Inflammatory macrophage treated with lipopolysaccharide for 4 hours (primary cell): ENCODE measurements around the gene CERS3.

Experiments
- DNase-seq: peaks from one replicate; pipeline ENCODE4 v3.0.0-alpha.2; 2020

CERS3 gene

DNA sequence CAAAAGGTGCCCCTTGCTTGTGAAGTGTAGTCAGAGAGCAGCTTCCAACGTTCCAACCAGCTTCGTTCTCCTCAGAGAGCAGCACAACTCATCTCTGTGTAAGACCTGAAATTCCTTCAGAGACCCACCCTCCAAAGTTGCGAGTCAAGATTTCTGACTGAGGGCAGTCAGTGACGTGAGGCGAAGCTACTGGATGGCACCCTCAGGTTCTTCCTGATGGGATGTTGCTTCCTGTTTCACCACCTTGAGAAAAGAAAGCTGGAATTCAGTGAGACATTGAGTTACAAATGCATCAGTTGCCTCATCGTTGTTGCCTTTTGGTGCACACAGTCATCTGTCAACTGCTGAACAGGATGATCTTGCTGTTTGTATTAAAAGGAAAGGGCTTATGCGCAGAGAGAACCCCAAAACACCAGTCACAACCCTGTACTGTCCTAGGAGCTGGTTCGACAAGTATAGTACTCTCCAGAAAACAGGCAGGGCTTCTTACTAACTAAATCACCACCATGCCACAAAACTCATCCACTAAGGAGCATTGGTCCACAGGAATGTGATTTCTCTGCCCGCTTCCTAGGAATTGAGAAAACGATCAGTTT, at the start of gene CERS3:
TSS of gene CERS3 (minus strand) at position 118 of the 596 bp plus-strand sequence. CDS start 27,101 bp downstream, outside the sequence.
- no peak for DNase-seq

- no peak for DNase-seq
Observed at GRCh38 chr15:100573526-100573925, 44.8 kb upstream of the CERS3 start.

- DNase-seq = peak; percentile 61
Observed at GRCh38 chr15:100572362-100572983, 43.7 kb upstream of the CERS3 start.

GRCh38 chr15:100571592-100572167, 42.9 kb upstream of the CERS3 start:
- no peak for DNase-seq

- DNase-seq = no peak
Observed at GRCh38 chr15:100570735-100571313, 42.1 kb upstream of the CERS3 start.

DNA sequence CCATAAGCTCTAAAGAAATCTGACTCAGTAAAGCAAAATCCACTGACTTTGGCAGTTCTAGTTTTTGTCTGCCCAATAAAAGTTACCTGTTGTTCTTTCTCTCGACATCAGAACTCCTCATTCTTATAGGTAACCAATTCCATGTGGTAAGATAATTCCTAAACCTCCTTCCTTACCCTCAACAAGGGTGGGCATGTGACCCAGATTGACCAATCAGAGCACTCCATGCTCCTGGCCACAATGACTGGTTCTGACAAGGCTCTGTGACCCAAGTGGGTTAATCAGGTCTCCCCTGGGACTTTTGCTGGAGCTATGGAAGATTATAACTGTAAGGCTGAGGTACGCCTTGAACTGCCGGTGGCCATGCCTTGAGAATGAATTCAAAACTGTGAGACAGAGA, 41.5 kb upstream of the CERS3 start:
- no peak for DNase-seq

DNA sequence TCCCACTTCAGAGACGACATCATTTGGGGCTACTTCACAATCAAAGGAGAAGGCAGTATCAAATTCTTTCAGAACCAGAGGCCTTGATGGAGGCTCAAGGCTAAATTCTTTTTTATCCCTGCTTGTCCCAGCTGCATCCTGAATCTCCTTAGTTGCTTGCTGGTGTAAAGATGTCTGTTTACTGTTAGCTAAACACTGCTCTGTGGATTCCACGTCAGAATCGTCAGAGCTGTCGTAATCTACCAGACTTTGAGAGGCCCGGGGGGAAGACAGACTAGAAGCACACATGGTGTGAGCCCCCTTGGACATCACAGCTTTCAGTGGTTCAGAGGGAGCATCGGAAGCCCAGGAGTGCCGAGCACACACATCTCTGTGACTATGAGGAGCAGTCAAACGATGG, 40.6 kb upstream of the CERS3 start:
- no peak for DNase-seq

- no peak for DNase-seq
Observed at GRCh38 chr15:100566850-100567628, 38.3 kb upstream of the CERS3 start.

GRCh38 chr15:100565591-100565990, 36.8 kb upstream of the CERS3 start:
- DNase-seq = no peak

GRCh38 chr15:100560323-100560722, 31.6 kb upstream of the CERS3 start:
- peak; percentile 56 for DNase-seq

GRCh38 chr15:100559330-100559729, 30.6 kb upstream of the CERS3 start:
- peak; percentile 84 for DNase-seq

DNA sequence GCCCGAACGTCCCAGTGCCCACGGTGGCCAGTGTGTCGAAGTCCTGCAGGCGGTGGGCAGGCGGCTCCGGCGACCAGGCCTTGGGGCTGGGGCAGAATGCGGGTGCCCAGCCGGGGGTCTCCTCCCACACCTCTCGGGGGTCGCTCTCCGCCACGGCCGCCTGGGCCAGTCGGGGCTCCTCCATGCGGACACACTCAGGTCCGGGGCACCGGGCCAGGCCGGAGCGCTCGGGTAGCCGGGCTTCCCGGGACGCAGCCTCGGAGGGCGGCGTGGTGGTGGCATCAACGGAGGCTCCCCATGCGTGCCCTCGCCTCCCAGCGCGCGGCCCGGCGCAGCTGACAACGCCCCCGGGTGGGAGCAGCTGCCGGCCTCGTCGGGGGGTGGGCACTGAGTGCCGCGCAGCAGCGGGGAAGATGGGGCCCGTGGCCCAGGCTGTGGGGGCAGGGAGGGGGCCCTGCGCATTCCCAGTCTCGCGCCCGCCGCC, 30.1 kb upstream of the CERS3 start:
- no peak for DNase-seq

DNA sequence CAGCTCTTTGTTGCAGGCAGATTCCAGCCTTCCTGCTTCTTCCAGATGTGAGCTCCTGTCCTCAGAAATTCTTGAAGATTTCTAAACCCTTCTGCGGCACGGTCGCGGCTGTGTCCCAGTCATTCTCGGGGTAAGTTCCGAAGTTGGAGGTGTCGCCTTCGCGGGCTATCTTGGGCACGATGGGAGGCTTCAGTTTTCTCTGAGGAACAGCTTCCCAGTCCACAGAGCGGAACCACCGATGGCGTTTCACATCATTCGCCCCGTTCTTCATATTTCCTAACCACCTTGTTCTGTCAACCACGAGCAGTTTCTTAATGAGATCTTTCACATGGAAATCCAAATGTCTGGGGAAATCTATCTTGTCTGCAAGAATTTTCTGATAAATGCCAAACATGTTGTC, 24.7 kb upstream of the CERS3 start:
- DNase-seq = no peak

GRCh38 chr15:100547961-100548360, 19.2 kb upstream of the CERS3 start:
- DNase-seq = no peak

DNA sequence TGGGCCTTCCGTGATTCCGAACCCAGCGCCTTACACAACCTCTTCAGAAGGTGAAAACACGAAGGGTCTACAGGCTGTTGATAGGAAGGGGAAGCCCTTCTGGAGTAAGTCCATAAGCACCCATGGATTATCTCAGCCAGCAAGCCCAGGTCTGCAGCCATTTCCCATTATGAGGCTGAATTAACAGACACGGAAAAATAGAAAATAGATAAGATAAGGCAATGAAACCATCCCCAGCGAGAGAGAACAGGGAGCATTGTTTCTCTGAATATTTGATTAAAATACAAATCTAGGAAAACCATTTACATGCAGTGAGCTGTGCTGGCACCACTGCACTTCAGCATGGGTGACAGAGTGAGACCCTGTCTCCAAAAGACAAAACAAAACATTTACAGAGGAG, 16.2 kb upstream of the CERS3 start:
- DNase-seq = no peak

GRCh38 chr15:100544338-100544841, 15.6 kb upstream of the CERS3 start:
- no peak for DNase-seq

GRCh38 chr15:100542290-100542689, 13.5 kb upstream of the CERS3 start:
- no peak for DNase-seq

DNA sequence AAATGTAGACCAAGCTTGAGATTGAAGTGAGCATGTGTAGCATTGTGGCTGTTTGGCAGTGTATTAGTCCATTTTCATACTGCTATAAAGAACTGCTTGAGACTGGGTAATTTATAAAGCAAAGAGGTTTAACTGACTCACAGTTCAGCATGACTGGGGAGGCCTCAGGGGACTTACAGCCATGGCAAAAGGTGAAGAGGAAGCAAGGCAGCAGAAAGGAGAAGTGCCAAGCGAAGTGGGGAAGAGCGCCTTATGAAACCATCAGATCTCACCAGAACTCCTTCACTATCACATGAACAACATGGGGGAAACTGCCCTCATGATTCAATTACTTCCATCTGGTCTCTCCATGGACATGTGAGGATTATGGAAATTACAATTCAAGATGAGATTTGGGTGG, 8.6 kb upstream of the CERS3 start:
- DNase-seq = peak; percentile 92

GRCh38 chr15:100536733-100537132, 8.0 kb upstream of the CERS3 start:
- peak; percentile 30 for DNase-seq

DNA sequence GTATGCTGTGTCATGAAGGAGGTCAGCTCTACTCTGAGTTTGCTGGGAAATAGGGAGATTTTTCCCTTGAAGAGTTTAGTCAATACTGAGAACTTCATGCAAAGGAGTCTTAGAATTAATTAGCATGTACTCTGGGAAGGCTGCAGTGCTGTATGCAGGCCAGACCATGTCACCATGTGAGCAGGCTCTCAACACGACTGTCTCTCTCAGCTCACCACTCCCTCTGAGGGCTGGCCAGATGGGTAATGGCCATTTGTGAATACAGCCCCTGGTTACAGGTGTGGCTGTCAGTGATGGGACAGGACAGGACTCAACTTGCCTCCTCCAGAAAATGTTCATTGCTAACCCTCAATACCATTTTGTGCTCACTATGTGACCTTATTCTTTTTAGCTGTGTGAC, 5.1 kb upstream of the CERS3 start:
- no peak for DNase-seq

- no peak for DNase-seq
Observed at GRCh38 chr15:100531823-100532327, 3.1 kb upstream of the CERS3 start.

DNA sequence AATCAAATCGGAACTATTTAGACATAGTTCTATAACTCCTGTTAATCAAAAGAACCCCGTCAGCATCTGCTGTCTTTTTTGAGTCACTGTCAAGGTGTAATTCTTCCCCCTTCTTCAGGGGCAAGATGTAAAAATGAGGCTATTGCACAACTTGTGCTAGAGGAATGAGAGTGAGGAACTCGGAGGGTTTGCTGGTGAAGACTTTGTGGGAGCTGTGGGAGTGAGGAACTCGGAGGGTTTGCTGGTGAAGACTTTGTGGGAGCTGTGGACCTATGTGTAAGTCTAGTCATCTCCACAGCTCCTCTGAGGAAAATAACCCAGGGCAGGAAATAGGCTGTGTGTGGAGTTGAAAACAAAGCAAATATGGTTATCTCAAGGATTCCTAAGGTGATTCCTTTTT, 2.5 kb upstream of the CERS3 start:
- peak; percentile 27 for DNase-seq

DNA sequence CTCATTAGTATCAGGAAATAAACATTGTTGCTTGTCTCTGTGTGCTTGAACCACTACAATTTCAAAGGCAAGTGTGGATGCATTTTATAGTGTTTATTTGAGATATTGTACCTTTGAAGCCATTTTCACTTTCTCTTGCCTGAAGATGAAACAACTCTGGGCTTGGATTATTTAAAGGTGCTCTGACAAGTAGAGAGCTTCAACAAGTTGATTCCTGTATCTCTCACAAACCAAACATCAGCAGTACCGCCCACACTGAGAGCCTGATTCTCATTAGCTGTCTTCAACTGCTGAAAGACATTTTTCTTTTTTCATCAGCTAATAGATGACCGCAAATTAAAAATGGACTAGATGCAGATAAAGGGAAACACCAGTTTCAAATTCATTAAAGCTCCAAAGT, 806 bp upstream of the CERS3 start:
- DNase-seq = no peak
